T-helper 17 cell (primary cell): Measurements from ENCODE around the gene MIA2. TPM values are rescaled to one million over a fixed set of nuclear protein-coding genes. Genes with fewer than 3 reads are reported as not detected.

Source experiments
- ATAC-seq: fragments of 150-1000 bp; cut with Tn5 transposase; 2 replicates; pipeline ENCODE4 v1.10.0; 2021; ENCODE audit warnings: mild to moderate bottlenecking, moderate library complexity
- DNase-seq, 3 donors: peaks; one replicate each; pipeline versions ENCODE4 v3.0.0 to v3.0.0-alpha.2; 2020 to 2021
- H3K9me3 ChIP-seq: one replicate; pipeline ENCODE4 v1.7.0; 2013; ENCODE audit warnings: low read length, mild to moderate bottlenecking; ENCODE audit not compliant: control insufficient read depth, poor library complexity, severe bottlenecking
- H3K27ac Mint-ChIP-seq: one replicate; pipeline ENCODE4 v1.8.0; 2022; ENCODE audit warnings: mild to moderate bottlenecking, moderate library complexity, mixed read lengths
- H3K27me3 Mint-ChIP-seq: one replicate; pipeline ENCODE4 v1.8.0; 2022; ENCODE audit warnings: mixed read lengths
- H3K36me3 Mint-ChIP-seq: one replicate; pipeline ENCODE4 v1.8.0; 2022; ENCODE audit warnings: low read depth, mixed read lengths
- H3K4me1 Mint-ChIP-seq: one replicate; pipeline ENCODE4 v1.8.0; 2022; ENCODE audit warnings: mild to moderate bottlenecking, mixed read lengths
- H3K4me3 Mint-ChIP-seq: one replicate; pipeline ENCODE4 v1.8.0; 2022; ENCODE audit warnings: mild to moderate bottlenecking, moderate library complexity, mixed read lengths
- total RNA-seq, 4 donors: library from RNA in 2 of 4; stranded (reverse) in 2 of 4; gene quantifications; one replicate each; pipeline ENCODE4 v1.2.3 and lab custom pipeline; 2022 to 2026

The MIA2 gene
- total RNA-seq, 2 donors from 2014 or later, result 22.2 to 23.4 TPM

DNA sequence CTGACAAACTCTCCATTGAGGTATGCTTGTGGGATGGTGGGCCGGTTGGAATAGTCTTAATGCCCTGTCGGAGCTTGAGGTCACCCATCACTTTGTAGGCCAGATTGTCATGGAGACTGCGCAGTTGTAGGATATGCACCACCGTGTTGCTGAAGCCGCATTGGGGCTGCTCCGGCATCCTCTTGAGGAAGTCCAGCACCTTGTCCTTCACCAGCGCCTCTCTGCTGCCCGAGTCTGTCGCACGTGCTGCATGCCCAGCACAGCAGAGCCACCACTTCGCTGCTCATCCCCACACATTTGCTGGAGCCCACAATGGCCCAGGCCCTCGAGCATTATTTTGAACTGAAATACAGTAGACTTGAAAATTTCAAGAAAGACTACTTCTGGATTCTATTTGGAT is 136.7 kb downstream of the MIA2 start:
- ATAC-seq (no peak), DNase-seq (no peak)
- H3K36me3 Mint-ChIP-seq, result peaks cover 6% of the 10 kb centered on the region
- H3K9me3 ChIP-seq, result no peaks in the 10 kb centered on the region
- H3K27me3 Mint-ChIP-seq, result no peaks in the 10 kb centered on the region
- H3K4me3 Mint-ChIP-seq, result no peak overlapping the region
- H3K4me1 Mint-ChIP-seq, result peaks cover 4% of the 10 kb centered on the region
- H3K27ac Mint-ChIP-seq, result no peak overlapping the region

DNA sequence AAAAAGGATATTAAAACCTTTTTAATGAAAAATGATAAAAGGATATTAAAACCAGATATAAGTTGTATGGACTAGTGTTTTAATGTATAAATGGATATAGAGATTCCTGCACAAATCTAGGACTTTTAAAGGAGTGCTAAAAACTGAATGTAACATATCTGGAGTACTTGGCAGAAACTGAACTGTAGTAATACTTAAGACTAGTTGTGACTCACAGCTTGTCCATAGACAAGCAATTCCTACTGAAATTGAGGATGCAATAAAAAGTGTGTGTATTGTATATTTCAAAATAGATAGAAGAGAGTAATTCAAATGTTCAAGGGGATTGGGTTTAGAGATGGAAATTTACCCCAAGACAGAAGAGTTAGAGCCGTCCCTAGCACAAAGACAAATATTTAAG is 138.9 kb downstream of the MIA2 start:
- H3K36me3 Mint-ChIP-seq, result peaks cover 4% of the 10 kb centered on the region
- DNase-seq (no peak), ATAC-seq (no peak)
- H3K9me3 ChIP-seq, result no peaks in the 10 kb centered on the region
- H3K4me3 Mint-ChIP-seq, result no peak overlapping the region
- no peak overlapping the region for H3K27ac Mint-ChIP-seq
- no peaks in the 10 kb centered on the region for H3K27me3 Mint-ChIP-seq
- peaks cover 7% of the 10 kb centered on the region for H3K4me1 Mint-ChIP-seq

DNA sequence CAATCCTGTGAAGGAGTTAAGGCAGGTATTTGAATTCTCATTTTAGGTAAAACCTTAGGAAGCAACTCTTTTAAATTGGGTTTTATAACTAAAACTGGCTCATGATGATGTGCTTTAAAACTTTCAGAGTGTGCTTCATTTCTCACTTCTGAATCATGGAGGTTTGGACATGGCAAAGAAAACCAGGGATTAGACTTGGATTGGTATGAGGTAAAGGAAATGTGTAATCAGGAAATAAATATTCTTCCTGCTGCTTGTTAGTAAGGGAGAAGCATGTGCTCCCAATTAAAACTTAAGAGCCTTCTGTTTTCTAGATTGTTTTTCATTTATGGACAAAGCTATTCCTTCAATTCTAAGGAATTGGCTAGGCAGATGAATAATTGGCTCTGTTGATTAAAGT is 141.1 kb downstream of the MIA2 start:
- peaks cover 4% of the 10 kb centered on the region for H3K36me3 Mint-ChIP-seq
- H3K4me3 Mint-ChIP-seq, result no peak overlapping the region
- no peaks in the 10 kb centered on the region for H3K27me3 Mint-ChIP-seq
- no peaks in the 10 kb centered on the region for H3K9me3 ChIP-seq
- H3K4me1 Mint-ChIP-seq, result peaks cover 5% of the 10 kb centered on the region
- no peak for ATAC-seq
- H3K27ac Mint-ChIP-seq, result peak overlapping the region; percentile 24
- no peak for DNase-seq

DNA sequence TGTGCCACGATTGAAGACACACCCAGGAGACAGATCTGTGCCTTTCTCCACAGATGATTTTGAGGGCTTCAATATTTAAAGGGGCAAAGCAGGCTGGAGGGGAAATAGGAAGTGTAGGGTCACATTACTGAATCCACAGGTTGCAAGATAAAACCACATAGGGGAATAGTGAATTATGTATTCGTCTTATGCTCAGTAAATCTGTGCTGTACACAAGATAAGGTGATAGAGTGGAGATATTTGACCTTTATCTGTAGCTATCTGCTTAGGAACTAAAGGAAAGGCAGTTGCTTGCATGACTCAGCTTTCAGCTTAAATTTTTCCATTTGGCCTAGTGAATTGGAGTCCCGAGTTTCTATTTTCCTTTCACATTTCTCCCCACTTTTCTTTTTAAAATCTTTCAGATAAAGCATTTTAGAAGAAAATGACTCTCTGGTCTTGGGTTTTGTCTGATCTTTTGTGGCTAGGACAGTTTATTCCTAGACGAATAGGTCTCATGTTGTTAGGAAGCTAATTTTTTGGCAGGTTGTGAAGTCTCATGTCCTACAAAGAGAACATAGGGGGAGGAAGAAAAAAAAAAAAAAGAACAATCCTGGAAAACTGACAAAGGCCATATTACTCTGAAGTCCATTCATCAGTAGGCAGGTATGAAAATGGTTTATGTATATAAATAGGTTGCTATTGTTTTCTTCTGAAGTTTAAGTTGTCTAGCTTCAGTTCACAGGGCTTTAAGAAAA is 143.1 kb downstream of the MIA2 start:
- ATAC-seq (no peak), DNase-seq (no peak)
- no peaks in the 10 kb centered on the region for H3K27me3 Mint-ChIP-seq
- H3K36me3 Mint-ChIP-seq, result peaks cover 2% of the 10 kb centered on the region
- H3K4me3 Mint-ChIP-seq, result no peak overlapping the region
- peaks cover 11% of the 10 kb centered on the region for H3K4me1 Mint-ChIP-seq
- no peaks in the 10 kb centered on the region for H3K9me3 ChIP-seq
- no peak overlapping the region for H3K27ac Mint-ChIP-seq

DNA sequence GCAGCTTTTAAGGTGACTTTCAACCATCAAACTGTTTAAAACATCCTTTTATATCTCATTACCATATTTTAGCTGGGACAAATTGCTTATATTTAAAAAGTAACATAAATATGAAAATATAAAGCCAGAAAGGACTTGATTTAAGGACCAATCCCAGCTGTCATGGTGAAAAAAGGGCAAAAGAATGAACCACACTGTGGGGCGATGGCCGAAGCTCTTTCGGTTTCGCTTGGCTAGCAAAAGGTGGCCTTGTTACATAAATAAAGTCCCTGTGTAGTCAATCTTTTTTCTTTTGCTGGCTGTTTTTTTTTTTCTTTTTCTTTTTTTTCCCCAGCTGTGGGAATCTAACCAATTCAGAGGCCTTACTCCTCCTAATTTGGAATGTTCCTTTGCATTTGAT is 147.7 kb downstream of the MIA2 start:
- H3K4me1 Mint-ChIP-seq, result peaks cover 18% of the 10 kb centered on the region
- H3K27me3 Mint-ChIP-seq, result no peaks in the 10 kb centered on the region
- H3K36me3 Mint-ChIP-seq, result no peaks in the 10 kb centered on the region
- ATAC-seq (no peak), DNase-seq (no peak)
- H3K4me3 Mint-ChIP-seq, result no peak overlapping the region
- no peak overlapping the region for H3K27ac Mint-ChIP-seq
- H3K9me3 ChIP-seq, result no peaks in the 10 kb centered on the region

DNA sequence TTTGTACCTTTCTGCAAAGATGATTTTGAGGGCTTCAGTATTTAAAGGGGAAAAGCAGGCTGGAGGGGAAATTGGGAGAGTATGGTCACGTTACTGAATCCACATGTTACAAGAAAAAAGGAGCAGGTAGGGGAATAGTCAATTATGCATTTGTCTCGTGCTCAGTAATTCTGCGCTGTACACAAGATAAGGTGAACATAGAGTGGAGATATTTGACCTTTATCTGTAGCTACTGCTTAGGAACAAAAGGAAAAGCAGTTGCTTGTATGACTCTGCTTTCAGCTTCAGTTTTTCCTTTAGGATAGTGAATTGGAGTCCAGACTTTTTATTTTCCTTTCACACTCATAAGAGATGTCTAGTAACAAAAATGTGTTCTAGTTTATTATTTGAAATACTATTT is 148.7 kb downstream of the MIA2 start:
- H3K36me3 Mint-ChIP-seq, result no peaks in the 10 kb centered on the region
- DNase-seq (no peak), ATAC-seq (no peak)
- H3K27ac Mint-ChIP-seq, result no peak overlapping the region
- no peak overlapping the region for H3K4me3 Mint-ChIP-seq
- H3K4me1 Mint-ChIP-seq, result peaks cover 16% of the 10 kb centered on the region
- no peaks in the 10 kb centered on the region for H3K9me3 ChIP-seq
- no peaks in the 10 kb centered on the region for H3K27me3 Mint-ChIP-seq

DNA sequence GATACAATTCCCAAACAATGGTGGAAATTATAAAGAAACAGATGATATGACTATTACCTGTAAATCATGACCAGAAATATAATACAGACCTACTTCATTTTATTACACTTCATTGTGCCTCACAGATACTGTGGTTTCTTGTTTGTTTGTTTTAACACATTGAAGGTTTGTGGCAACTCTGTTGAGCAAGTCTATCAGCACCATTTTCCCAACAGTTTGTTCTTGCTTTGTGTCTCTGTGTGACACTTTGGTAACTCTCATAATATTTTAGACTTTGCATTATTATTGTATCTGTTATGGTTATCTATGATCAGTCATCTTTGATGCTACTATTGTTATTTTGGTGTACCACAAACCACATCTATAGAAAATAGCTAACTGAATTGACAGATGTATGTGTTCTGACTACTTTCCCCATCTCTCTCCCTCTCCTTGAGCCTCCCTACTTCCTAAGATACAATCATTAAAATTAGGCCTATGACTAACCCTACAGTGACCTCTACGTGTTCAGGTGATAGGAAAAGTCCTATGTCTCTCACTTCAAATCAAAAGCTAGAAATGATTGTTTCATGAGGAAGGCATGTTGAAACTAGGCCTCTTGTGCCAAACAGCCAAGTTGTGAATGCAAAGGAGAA is 149.4 kb downstream of the MIA2 start:
- no peaks in the 10 kb centered on the region for H3K9me3 ChIP-seq
- Mint-ChIP-seq H3K4me1 (peaks cover 16% of the 10 kb centered on the region), H3K27ac (peak overlapping the region; percentile 11), H3K36me3 (no peaks in the 10 kb centered on the region), H3K4me3 (no peak overlapping the region), H3K27me3 (no peaks in the 10 kb centered on the region)
- DNase-seq (no peak), ATAC-seq (peak; percentile 83)

DNA sequence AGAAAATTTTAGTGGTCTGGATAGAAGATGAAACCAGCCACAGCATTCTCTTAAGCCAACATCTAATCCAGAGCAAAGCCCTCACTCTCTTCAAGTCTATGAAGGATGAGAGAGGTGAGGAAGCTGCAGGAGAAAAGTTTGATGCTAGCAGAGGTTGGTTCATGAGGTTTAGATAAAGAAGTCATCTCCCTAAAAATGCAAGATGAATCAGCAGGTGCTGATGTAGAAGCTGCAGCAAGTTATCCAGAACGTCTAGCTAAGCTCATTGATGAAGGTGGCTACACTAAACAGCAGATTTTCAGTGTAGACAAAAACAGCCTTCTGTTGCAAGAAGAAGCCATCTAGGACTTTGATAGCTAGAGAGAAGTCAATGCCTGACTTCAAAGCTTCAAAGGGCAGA is 150.0 kb downstream of the MIA2 start:
- no peaks in the 10 kb centered on the region for H3K36me3 Mint-ChIP-seq
- DNase-seq (no peak), ATAC-seq (no peak)
- no peak overlapping the region for H3K4me3 Mint-ChIP-seq
- no peaks in the 10 kb centered on the region for H3K9me3 ChIP-seq
- peaks cover 16% of the 10 kb centered on the region for H3K4me1 Mint-ChIP-seq
- H3K27me3 Mint-ChIP-seq, result no peaks in the 10 kb centered on the region
- H3K27ac Mint-ChIP-seq, result peak overlapping the region; percentile 11

DNA sequence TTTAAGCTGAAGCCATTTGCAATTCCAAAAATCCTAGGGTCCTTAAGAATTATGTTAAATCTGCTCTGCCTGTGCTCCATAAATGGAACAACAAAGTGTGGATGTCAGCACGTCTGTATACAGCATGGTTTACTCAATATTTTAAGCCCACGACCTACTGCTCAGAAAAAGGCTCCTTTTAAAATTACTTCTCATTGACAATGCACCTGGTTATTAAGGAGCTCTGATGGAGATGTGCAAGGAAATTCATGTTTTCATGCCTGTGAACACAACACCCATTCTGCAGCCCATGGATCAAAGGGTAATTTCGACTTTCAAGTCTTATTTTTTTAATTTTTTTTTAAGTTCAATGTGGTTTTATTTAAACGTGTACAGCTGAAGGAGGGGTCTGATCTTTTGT is 150.5 kb downstream of the MIA2 start:
- Mint-ChIP-seq H3K4me3 (no peak overlapping the region), H3K4me1 (peaks cover 18% of the 10 kb centered on the region), H3K27me3 (no peaks in the 10 kb centered on the region), H3K36me3 (no peaks in the 10 kb centered on the region), H3K27ac (no peak overlapping the region)
- DNase-seq (no peak), ATAC-seq (no peak)
- H3K9me3 ChIP-seq, result no peaks in the 10 kb centered on the region

DNA sequence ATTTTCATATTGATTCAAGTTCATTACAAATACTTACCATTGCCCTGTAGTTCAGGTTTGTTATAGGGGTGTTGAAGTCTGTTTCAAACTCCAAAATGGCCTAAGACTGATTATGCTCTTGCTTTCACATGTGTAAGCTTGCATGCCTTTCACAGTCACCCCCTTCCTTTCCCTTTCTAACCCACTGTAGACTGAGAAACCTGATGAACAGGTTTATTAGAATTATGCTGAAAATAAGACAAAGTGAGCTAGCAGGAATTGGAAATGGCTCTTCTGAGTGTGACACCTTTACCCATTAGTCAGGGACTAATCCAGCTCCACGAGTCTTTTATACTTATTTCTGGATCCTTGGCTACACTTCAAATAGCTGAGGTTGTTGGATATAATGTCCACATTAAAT is 159.6 kb downstream of the MIA2 start:
- H3K36me3 Mint-ChIP-seq, result peaks cover 2% of the 10 kb centered on the region
- no peaks in the 10 kb centered on the region for H3K27me3 Mint-ChIP-seq
- H3K4me1 Mint-ChIP-seq, result peaks cover 6% of the 10 kb centered on the region
- ATAC-seq (peak; percentile 10), DNase-seq (no peak)
- H3K9me3 ChIP-seq, result no peaks in the 10 kb centered on the region
- H3K27ac Mint-ChIP-seq, result peak overlapping the region; percentile 35
- no peak overlapping the region for H3K4me3 Mint-ChIP-seq

DNA sequence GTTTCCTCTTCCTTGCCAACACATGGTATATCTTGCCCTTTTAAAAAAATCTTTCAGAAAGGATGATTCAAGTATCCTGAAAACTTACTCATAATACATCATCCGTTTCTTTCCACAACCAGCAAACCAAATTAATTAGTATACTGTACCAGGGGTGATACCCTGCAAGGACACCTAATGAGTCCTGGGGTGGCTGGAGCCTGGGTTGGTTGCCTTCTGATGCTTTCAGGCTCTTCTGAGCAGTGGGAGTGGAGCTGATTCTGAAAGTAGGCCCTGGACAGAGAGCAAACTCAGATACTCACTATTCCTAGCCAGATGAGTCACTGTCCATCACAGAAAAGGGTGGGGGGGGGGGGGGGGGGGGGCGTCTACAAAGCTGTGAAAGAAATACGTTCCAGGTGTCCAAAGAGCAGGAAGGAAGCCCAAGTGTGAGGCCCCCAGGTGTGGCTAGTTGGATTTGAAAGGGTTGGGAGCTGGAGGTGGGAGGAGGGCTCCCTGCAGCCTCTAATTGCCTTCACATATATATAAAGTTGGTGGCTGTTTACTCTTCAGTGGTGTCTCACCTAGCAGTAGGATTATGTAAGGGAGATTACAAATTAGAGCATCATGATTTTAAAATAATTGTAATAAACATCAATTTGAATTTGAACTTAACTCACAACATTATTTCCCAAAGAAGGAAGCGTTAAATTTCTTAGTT is 162.0 kb downstream of the MIA2 start:
- Mint-ChIP-seq H3K36me3 (peaks cover 2% of the 10 kb centered on the region), H3K27me3 (no peaks in the 10 kb centered on the region), H3K4me3 (no peak overlapping the region), H3K4me1 (peaks cover 2% of the 10 kb centered on the region), H3K27ac (peak overlapping the region; percentile 2)
- no peak for ATAC-seq
- no peaks in the 10 kb centered on the region for H3K9me3 ChIP-seq
- no peak for DNase-seq

DNA sequence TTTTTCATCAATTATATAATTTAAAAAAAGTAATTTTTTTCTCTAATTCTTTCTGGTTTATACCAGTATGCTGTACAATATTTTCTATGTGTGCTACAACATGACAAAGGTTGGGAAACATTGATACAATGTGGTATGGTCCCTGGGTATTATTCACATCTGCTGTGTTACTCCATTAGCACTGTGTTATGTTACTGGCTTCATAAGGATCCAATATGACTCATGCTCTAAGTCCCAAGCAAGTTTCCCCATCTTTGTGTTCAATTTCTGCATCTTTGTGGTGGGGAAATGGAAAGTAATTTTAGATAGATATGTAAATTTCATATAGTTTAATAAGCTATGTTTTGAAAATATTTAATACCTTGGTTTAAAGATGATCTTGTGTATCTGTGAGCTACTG is 162.7 kb downstream of the MIA2 start:
- H3K9me3 ChIP-seq, result no peaks in the 10 kb centered on the region
- no peak overlapping the region for H3K4me3 Mint-ChIP-seq
- H3K4me1 Mint-ChIP-seq, result peaks cover 3% of the 10 kb centered on the region
- H3K36me3 Mint-ChIP-seq, result peaks cover 2% of the 10 kb centered on the region
- H3K27me3 Mint-ChIP-seq, result no peaks in the 10 kb centered on the region
- ATAC-seq, result no peak
- DNase-seq, result no peak
- no peak overlapping the region for H3K27ac Mint-ChIP-seq

DNA sequence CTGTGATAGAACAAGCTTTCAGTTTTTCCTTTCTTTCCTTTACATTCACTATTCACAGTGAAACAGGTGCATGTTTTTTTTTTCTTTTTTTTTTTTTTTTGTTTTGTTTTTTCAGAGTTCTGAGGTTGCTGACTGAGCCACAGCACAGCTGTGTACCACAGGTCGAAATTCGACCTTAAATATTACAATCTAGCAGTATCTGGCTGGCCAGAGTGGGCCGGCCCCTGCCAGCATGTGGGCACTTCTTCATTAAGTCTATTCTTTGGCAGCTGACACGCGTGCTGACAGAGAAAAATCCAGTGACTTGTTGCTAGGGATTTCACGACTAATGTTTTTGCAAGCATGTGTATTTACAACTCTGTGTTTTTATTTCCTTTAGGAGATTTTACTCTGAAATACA is 164.7 kb downstream of the MIA2 start:
- ATAC-seq, result no peak

More for the DNA sequence above, 164.7 kb downstream of the MIA2 start:
- H3K4me3 Mint-ChIP-seq, result no peak overlapping the region
- H3K4me1 Mint-ChIP-seq, result peaks cover 7% of the 10 kb centered on the region
- peaks cover 2% of the 10 kb centered on the region for H3K36me3 Mint-ChIP-seq
- H3K27me3 Mint-ChIP-seq, result no peaks in the 10 kb centered on the region
- no peaks in the 10 kb centered on the region for H3K9me3 ChIP-seq
- H3K27ac Mint-ChIP-seq, result no peak overlapping the region
- no peak for DNase-seq
